ENCODE results near the gene NAV2. TPM values are rescaled to one million over a fixed set of nuclear protein-coding genes. Genes with fewer than 3 reads are reported as not detected.

The NAV2 gene
- total RNA-seq, 1 experiment from 2014 or later: 46.3 TPM

GRCh38 chr11:20043992-20044391, 331.4 kb downstream of the NAV2 start:
- Histone ChIP-seq H2BK12ac (ENCODE audit: insufficient read length, low read depth, low read length) (no peak overlapping the region), H3K23me2 (ENCODE audit: insufficient read length, low read depth, low read length, poor library complexity, severe bottlenecking) (no peaks in the 10 kb centered on the region), H3K4me1 (ENCODE audit: insufficient read depth, low read length) (no peaks in the 10 kb centered on the region), H3K23ac (ENCODE audit: insufficient read length, low read depth, low read length) (no peak overlapping the region), H2BK15ac (ENCODE audit: low read depth, low read length) (no peak overlapping the region), H2BK20ac (ENCODE audit: low read depth, low read length, poor library complexity, severe bottlenecking) (no peak overlapping the region), H3K9me3 (ENCODE audit: control insufficient read depth, low read depth, low read length) (no peaks in the 10 kb centered on the region), H3K56ac (ENCODE audit: insufficient read length, low read depth, low read length) (no peak overlapping the region), H4K20me1 (ENCODE audit: control insufficient read depth, insufficient read depth, insufficient read length) (no peaks in the 10 kb centered on the region), H3K18ac (ENCODE audit: insufficient read length, low read depth, low read length) (no peak overlapping the region), H3K14ac (ENCODE audit: insufficient read depth, low read length) (no peak overlapping the region), H3K9ac (ENCODE audit: extremely low read depth, insufficient read length, low read length) (no peak overlapping the region), H3T11ph (ENCODE audit: low read length) (no peak overlapping the region), H2BK120ac (ENCODE audit: low read depth, low read length, poor library complexity, severe bottlenecking) (no peak overlapping the region), H3K4me2 (ENCODE audit: insufficient read depth, insufficient read length, low read length) (no peak overlapping the region), H4K91ac (ENCODE audit: insufficient read length, low read depth, low read length) (no peak overlapping the region), H3K79me1 (ENCODE audit: insufficient read depth, low read depth, low read length, poor library complexity, severe bottlenecking) (no peaks in the 10 kb centered on the region), H2AK5ac (ENCODE audit: insufficient read length, low read length) (no peak overlapping the region), H3K27me3 (ENCODE audit: insufficient read depth, low read length) (no peaks in the 10 kb centered on the region), H3K27ac (ENCODE audit: insufficient read length, low read depth, low read length) (no peak overlapping the region), H2AFZ (ENCODE audit: low read length) (no peak overlapping the region), H2BK5ac (ENCODE audit: insufficient read length, low read length) (no peak overlapping the region), H3K4ac (ENCODE audit: low read depth, low read length) (no peak overlapping the region), H4K8ac (replicated peaks; ENCODE audit: insufficient read length, low read depth, low read length) (no peak overlapping the region), H4K5ac (ENCODE audit: insufficient read length, low read depth, low read length) (no peak overlapping the region), H3K79me2 (ENCODE audit: insufficient read depth, low read length) (no peaks in the 10 kb centered on the region)
- WGBS (ENCODE audit: extremely low coverage, insufficient read length, low lambda C conversion rate): no CpG with 5 or more reads among the region's 13 CpGs
- Mint-ChIP-seq H3K4me1 (peaks cover 26% of the 10 kb centered on the region in 2 experiments), H3K27ac (no peak overlapping the region), H3K4me3 (no peak overlapping the region), H3K27me3 (ENCODE audit: low read depth) (no peaks in the 10 kb centered on the region), H3K36me3 (ENCODE audit: insufficient read depth in 1 of 3, low read depth in 3 of 3) (peaks cover 44 to 66% (median 66%) of the 10 kb centered on the region in 3 experiments), H3K9me3 (no peaks in the 10 kb centered on the region)
- TF ChIP-seq CTCF (conservative IDR thresholded peaks at IDR 0.05): no peak
- no peak for DNase-seq
